Tibial nerve (tissue), 4 donors: ENCODE results near the gene TMEM259.
A peak's percentile ranks its signal among the peaks of the same experiment; 100 is the strongest.

Source experiments
- EP300 ChIP-seq, 2 donors: sonication (generic); formaldehyde crosslinking; IDR thresholded peaks; one replicate each; pipeline ENCODE4 v1.6.1; 2017; ENCODE audit warnings: antibody characterized with exemption in 2 of 2, mild to moderate bottlenecking in 1 of 2
- POLR2A ChIP-seq, 2 donors: fragments of 450-650 bp; IDR thresholded peaks; one replicate each; pipeline ENCODE4 v1.6.1; 2017; ENCODE audit warnings: antibody characterized with exemption in 2 of 2, mild to moderate bottlenecking in 2 of 2, moderate library complexity in 2 of 2
- TF ChIP-seq, protein P1 (sequence below), 5 experiments: fragments of 200-600 bp in 3 of 5; fragments of 450-650 bp in 2 of 5; sonication (generic) in 3 of 5; IDR thresholded peaks; one replicate each; pipeline ENCODE4 v1.5.1; 2016 to 2019; ENCODE audit warnings: antibody characterized with exemption in 5 of 5, mild to moderate bottlenecking in 3 of 5, moderate library complexity in 2 of 5

DNA sequence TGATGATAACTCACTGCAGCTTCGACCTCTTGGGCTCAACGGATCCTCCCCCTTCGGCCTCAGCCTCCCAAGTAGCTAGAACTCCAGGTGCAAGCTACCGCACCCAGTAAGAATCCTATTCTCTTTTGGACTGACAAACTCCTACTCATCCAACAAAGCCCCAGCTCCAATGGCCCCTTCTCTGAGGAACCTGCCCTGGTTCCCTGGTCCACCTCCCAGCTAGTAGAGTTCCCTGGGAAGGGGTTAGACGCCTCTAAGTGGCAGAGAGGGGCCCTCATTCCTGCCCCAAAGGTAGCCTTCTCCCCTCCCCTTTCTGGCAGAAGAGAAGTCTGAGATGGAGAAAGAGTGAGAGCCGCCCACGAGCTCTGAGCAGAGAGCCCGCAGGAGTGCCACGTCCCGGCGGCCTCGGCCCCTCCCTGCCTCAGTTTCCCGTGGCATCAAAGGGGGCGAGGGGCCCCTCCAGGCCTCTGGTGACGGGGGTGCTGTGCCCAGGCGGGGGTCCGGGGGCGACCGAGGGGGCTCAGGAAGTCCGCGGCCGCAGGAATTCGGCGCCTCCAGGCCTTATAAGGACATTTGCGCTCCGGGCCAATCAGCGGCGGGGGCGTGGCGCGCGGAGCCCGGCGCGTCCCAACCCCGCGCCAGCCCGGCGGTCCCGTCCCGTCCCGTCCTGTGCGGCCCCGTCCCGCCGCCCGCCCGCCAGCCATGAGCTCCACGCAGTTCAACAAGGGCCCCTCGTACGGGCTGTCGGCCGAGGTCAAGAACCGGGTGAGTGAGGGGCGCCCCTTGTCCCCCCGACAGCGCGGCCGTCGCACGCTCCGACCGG is 5.2 kb upstream of the TMEM259 start, which contains the start of gene CNN2:
- TF ChIP-seq EP300 (IDR thresholded peaks at IDR 0.05) = peak in 1 of 2 donors; percentile 75
- TF ChIP-seq POLR2A (IDR thresholded peaks at IDR 0.05) = peak in 1 of 2 donors; percentile 85
- TF ChIP-seq, protein P1, sequence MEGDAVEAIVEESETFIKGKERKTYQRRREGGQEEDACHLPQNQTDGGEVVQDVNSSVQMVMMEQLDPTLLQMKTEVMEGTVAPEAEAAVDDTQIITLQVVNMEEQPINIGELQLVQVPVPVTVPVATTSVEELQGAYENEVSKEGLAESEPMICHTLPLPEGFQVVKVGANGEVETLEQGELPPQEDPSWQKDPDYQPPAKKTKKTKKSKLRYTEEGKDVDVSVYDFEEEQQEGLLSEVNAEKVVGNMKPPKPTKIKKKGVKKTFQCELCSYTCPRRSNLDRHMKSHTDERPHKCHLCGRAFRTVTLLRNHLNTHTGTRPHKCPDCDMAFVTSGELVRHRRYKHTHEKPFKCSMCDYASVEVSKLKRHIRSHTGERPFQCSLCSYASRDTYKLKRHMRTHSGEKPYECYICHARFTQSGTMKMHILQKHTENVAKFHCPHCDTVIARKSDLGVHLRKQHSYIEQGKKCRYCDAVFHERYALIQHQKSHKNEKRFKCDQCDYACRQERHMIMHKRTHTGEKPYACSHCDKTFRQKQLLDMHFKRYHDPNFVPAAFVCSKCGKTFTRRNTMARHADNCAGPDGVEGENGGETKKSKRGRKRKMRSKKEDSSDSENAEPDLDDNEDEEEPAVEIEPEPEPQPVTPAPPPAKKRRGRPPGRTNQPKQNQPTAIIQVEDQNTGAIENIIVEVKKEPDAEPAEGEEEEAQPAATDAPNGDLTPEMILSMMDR (IDR thresholded peaks at IDR 0.05) = no peak
